Activated naive CD4-positive, alpha-beta T cell treated with anti-CD3 and anti-CD28 coated beads, Interleukin-2, amount 10 ng/mL, durations not matched to agents 7 days and 5 days (primary cell): Measurements from ENCODE around the gene OS9.
"Not testable (repeated sequence)": the region's sequence is repeated elsewhere in the genome, so short reads cannot be mapped to it uniquely, and the experiment has no call there.

ENCODE experiments used
- CTCF ChIA-PET: fragments of 350-600 bp; sonication (Branson Sonifier 250); formaldehyde crosslinking; loops from one replicate; lab custom pipeline; 2021; ENCODE audit warnings: antibody characterized with exemption; lab: Charles Lee
- DNase-seq: peaks from one replicate; pipeline ENCODE4 v3.0.0-alpha.2; 2020
- H3K27ac Mint-ChIP-seq: one replicate; pipeline ENCODE4 v1.8.0; 2021; ENCODE audit warnings: mild to moderate bottlenecking, moderate library complexity, mixed read lengths
- H3K27me3 Mint-ChIP-seq: one replicate; pipeline ENCODE4 v1.8.0; 2021; ENCODE audit warnings: mild to moderate bottlenecking, mixed read lengths
- H3K36me3 Mint-ChIP-seq: one replicate; pipeline ENCODE4 v1.8.0; 2021; ENCODE audit warnings: mixed read lengths
- H3K4me1 Mint-ChIP-seq: one replicate; pipeline ENCODE4 v1.8.0; 2021; ENCODE audit warnings: mixed read lengths
- H3K4me3 Mint-ChIP-seq: one replicate; pipeline ENCODE4 v1.8.0; 2021; ENCODE audit warnings: mild to moderate bottlenecking, moderate library complexity, mixed read lengths
- H3K9me3 Mint-ChIP-seq: one replicate; pipeline ENCODE4 v1.8.0; 2021; ENCODE audit warnings: mixed read lengths

Gene OS9

GRCh38 chr12:57672801-57673200 lies 21.1 kb upstream of the OS9 start:
- CTCF ChIA-PET: interaction anchor here (1.5 kb wide), 1 partner anchor 40 kb away, joined by 3 read pairs; the partner anchor contains the start of gene B4GALNT1
- no peaks in the 10 kb centered on the region for H3K36me3 Mint-ChIP-seq
- H3K4me3 Mint-ChIP-seq: no peak overlapping the region
- no peaks in the 10 kb centered on the region for H3K4me1 Mint-ChIP-seq
- H3K27me3 Mint-ChIP-seq: peaks cover 7% of the 10 kb centered on the region
- H3K9me3 Mint-ChIP-seq: no peaks in the 10 kb centered on the region
- no peak overlapping the region for H3K27ac Mint-ChIP-seq
- DNase-seq: no peak

- no peak overlapping the region for H3K27ac Mint-ChIP-seq
- H3K9me3 Mint-ChIP-seq: no peaks in the 10 kb centered on the region
- H3K4me3 Mint-ChIP-seq: no peak overlapping the region
- DNase-seq: no peak
- H3K36me3 Mint-ChIP-seq: no peaks in the 10 kb centered on the region
- CTCF ChIA-PET: no interaction called here
- peaks cover 7% of the 10 kb centered on the region for H3K27me3 Mint-ChIP-seq
- no peaks in the 10 kb centered on the region for H3K4me1 Mint-ChIP-seq
These were observed 19.2 kb upstream of the OS9 start for GRCh38 chr12:57674691-57675090.

- H3K27ac Mint-ChIP-seq, DNase-seq, H3K4me1 Mint-ChIP-seq, H3K4me3 Mint-ChIP-seq, CTCF ChIA-PET, H3K27me3 Mint-ChIP-seq, H3K9me3 Mint-ChIP-seq, H3K36me3 Mint-ChIP-seq: not testable (repeated sequence)
These were observed 16.0 kb upstream of the OS9 start for GRCh38 chr12:57677947-57678346.

- Mint-ChIP-seq H3K36me3 (no peaks in the 10 kb centered on the region), H3K27ac (no peak overlapping the region), H3K4me3 (no peak overlapping the region), H3K4me1 (no peaks in the 10 kb centered on the region), H3K27me3 (peaks cover 13% of the 10 kb centered on the region), H3K9me3 (peaks cover 2% of the 10 kb centered on the region)
- CTCF ChIA-PET: interaction anchor here (0.8 kb wide), 1 partner anchor 221 kb away, joined by 4 read pairs; the partner anchor contains the start of gene GLI1
- no peak for DNase-seq
These were observed 14.2 kb upstream of the OS9 start for GRCh38 chr12:57679697-57680096.

GRCh38 chr12:57687862-57688261 lies 6.1 kb upstream of the OS9 start:
- no peaks in the 10 kb centered on the region for H3K36me3 Mint-ChIP-seq
- H3K27me3 Mint-ChIP-seq: peaks cover 29% of the 10 kb centered on the region
- H3K4me1 Mint-ChIP-seq: no peaks in the 10 kb centered on the region
- H3K27ac Mint-ChIP-seq: no peak overlapping the region
- no peak overlapping the region for H3K4me3 Mint-ChIP-seq
- CTCF ChIA-PET: no interaction called here
- H3K9me3 Mint-ChIP-seq: no peaks in the 10 kb centered on the region
- DNase-seq: no peak

- CTCF ChIA-PET: no interaction called here
- Mint-ChIP-seq H3K27ac (no peak overlapping the region), H3K36me3 (no peaks in the 10 kb centered on the region), H3K27me3 (peaks cover 27% of the 10 kb centered on the region), H3K4me3 (no peak overlapping the region), H3K4me1 (no peaks in the 10 kb centered on the region), H3K9me3 (no peaks in the 10 kb centered on the region)
- no peak for DNase-seq
These were observed 5.0 kb upstream of the OS9 start for GRCh38 chr12:57688931-57689330.

GRCh38 chr12:57692500-57692899 lies 1.4 kb upstream of the OS9 start:
- no peak overlapping the region for H3K4me3 Mint-ChIP-seq
- peaks cover 4% of the 10 kb centered on the region for H3K27me3 Mint-ChIP-seq
- CTCF ChIA-PET: interaction anchor here (0.8 to 3.2 kb wide), 8 partner anchors 10 to 109 kb away, joined by 3 to 13 read pairs (median 3); no protein-coding TSS in a partner anchor

GRCh38 chr12:57693317-57693658 lies 644 bp upstream of the OS9 start:
- Mint-ChIP-seq H3K27me3 (no peaks in the 10 kb centered on the region), H3K4me3 (no peak overlapping the region), H3K9me3 (no peaks in the 10 kb centered on the region), H3K27ac (no peak overlapping the region), H3K36me3 (peaks cover 25% of the 10 kb centered on the region), H3K4me1 (peaks cover 5% of the 10 kb centered on the region)
- CTCF ChIA-PET: interaction anchor here (0.6 to 3.2 kb wide), 9 partner anchors 10 to 109 kb away, joined by 3 to 13 read pairs (median 3); no protein-coding TSS in a partner anchor
- peak; percentile 26 for DNase-seq

More at GRCh38 chr12:57692500-57692899, 1.4 kb upstream of the OS9 start:
- Mint-ChIP-seq H3K36me3 (peaks cover 17% of the 10 kb centered on the region), H3K9me3 (no peaks in the 10 kb centered on the region), H3K4me1 (peaks cover 5% of the 10 kb centered on the region), H3K27ac (no peak overlapping the region)
- no peak for DNase-seq

GRCh38 chr12:57694459-57695019 lies 607 bp downstream of the OS9 start:
- Mint-ChIP-seq H3K4me1 (peaks cover 5% of the 10 kb centered on the region), H3K9me3 (no peaks in the 10 kb centered on the region), H3K36me3 (peaks cover 35% of the 10 kb centered on the region), H3K4me3 (no peak overlapping the region), H3K27me3 (no peaks in the 10 kb centered on the region), H3K27ac (no peak overlapping the region)
- CTCF ChIA-PET: interaction anchor here (1.1 to 3.2 kb wide), 3 partner anchors 47 to 111 kb away, joined by 3 to 13 read pairs (median 5); partner anchors contain the start of gene TSPAN31
- peak; percentile 59 for DNase-seq

GRCh38 chr12:57695770-57696432 lies 2.0 kb downstream of the OS9 start:
- Mint-ChIP-seq H3K4me3 (peak overlapping the region; percentile 37), H3K27me3 (no peaks in the 10 kb centered on the region)

GRCh38 chr12:57697076-57697475 lies 3.1 kb downstream of the OS9 start:
- Mint-ChIP-seq H3K4me1 (peaks cover 5% of the 10 kb centered on the region), H3K27ac (peak overlapping the region; percentile 7), H3K4me3 (peak overlapping the region; percentile 2), H3K9me3 (no peaks in the 10 kb centered on the region), H3K36me3 (peaks cover 40% of the 10 kb centered on the region), H3K27me3 (no peaks in the 10 kb centered on the region)
- CTCF ChIA-PET: no interaction called here
- no peak for DNase-seq

More at GRCh38 chr12:57695770-57696432, 2.0 kb downstream of the OS9 start:
- DNase-seq: no peak
- Mint-ChIP-seq H3K4me1 (peaks cover 5% of the 10 kb centered on the region), H3K9me3 (no peaks in the 10 kb centered on the region), H3K27ac (no peak overlapping the region), H3K36me3 (peaks cover 39% of the 10 kb centered on the region)
- CTCF ChIA-PET: no interaction called here

- Mint-ChIP-seq H3K4me1 (peaks cover 5% of the 10 kb centered on the region), H3K4me3 (no peak overlapping the region), H3K27ac (no peak overlapping the region), H3K27me3 (no peaks in the 10 kb centered on the region), H3K36me3 (peaks cover 53% of the 10 kb centered on the region), H3K9me3 (peaks cover 5% of the 10 kb centered on the region)
- CTCF ChIA-PET: no interaction called here
- DNase-seq: no peak
These were observed 4.5 kb downstream of the OS9 start for GRCh38 chr12:57698414-57698813.

GRCh38 chr12:57700317-57700716 lies 6.4 kb downstream of the OS9 start:
- H3K36me3 Mint-ChIP-seq: peaks cover 66% of the 10 kb centered on the region
- peaks cover 5% of the 10 kb centered on the region for H3K4me1 Mint-ChIP-seq
- H3K9me3 Mint-ChIP-seq: peaks cover 11% of the 10 kb centered on the region
- no peak overlapping the region for H3K27ac Mint-ChIP-seq
- H3K27me3 Mint-ChIP-seq: no peaks in the 10 kb centered on the region
- CTCF ChIA-PET: no interaction called here
- no peak for DNase-seq
- H3K4me3 Mint-ChIP-seq: no peak overlapping the region

- CTCF ChIA-PET: interaction anchor here (0.9 to 1.3 kb wide), 2 partner anchors 14 to 52 kb away, joined by 3 read pairs; no protein-coding TSS in a partner anchor
- Mint-ChIP-seq H3K27me3 (no peaks in the 10 kb centered on the region), H3K4me3 (no peak overlapping the region), H3K27ac (no peak overlapping the region), H3K9me3 (peaks cover 11% of the 10 kb centered on the region), H3K4me1 (peaks cover 5% of the 10 kb centered on the region), H3K36me3 (peaks cover 56% of the 10 kb centered on the region)
- DNase-seq: no peak
These were observed 13.3 kb downstream of the OS9 start for GRCh38 chr12:57707250-57707649.

- peaks cover 6% of the 10 kb centered on the region for H3K9me3 Mint-ChIP-seq
- H3K27ac Mint-ChIP-seq: no peak overlapping the region
- no peak for DNase-seq
- peaks cover 50% of the 10 kb centered on the region for H3K36me3 Mint-ChIP-seq
- no peaks in the 10 kb centered on the region for H3K27me3 Mint-ChIP-seq
- CTCF ChIA-PET: interaction anchor here (0.6 kb wide), 1 partner anchor 495 kb away, joined by 3 read pairs; no protein-coding TSS in a partner anchor
- peaks cover 5% of the 10 kb centered on the region for H3K4me1 Mint-ChIP-seq
- H3K4me3 Mint-ChIP-seq: no peak overlapping the region
These were observed 14.4 kb downstream of the OS9 start for GRCh38 chr12:57708296-57708695.
